Ovary (tissue), 9 donors: ENCODE measurements around the gene MAP4K4. TPM values are rescaled to one million over a fixed set of nuclear protein-coding genes. Genes with fewer than 3 reads are reported as not detected.

ENCODE experiments used
- DNase-seq, 5 donors: peaks; one replicate each; pipeline ENCODE4 v3.0.0-alpha.2; 2019 to 2020
- H3K27ac ChIP-seq, 2 donors: fragments of 200-600 bp; one replicate each; pipeline versions ENCODE4 v1.5.1 to v1.8.0; 2019 to 2022
- H3K27me3 ChIP-seq: fragments of 200-600 bp; one replicate; pipeline ENCODE4 v1.8.0; 2022
- H3K36me3 ChIP-seq: fragments of 200-600 bp; sonication (generic); one replicate; pipeline ENCODE4 v1.5.1; 2019
- H3K4me1 ChIP-seq: one replicate; pipeline ENCODE4 v1.8.1; 2013; ENCODE audit warnings: mild to moderate bottlenecking, moderate library complexity; ENCODE audit not compliant: insufficient read depth
- H3K4me3 ChIP-seq: fragments of 200-600 bp; sonication (generic); one replicate; pipeline ENCODE4 v1.5.1; 2017
- H3K9me3 ChIP-seq, 2 donors: fragments of 200-600 bp in 1 of 2; sonication (generic) in 1 of 2; one replicate each; pipeline versions ENCODE4 v1.5.1 to v1.8.1; 2013 to 2019; ENCODE audit warnings: mild to moderate bottlenecking in 1 of 2, moderate library complexity in 1 of 2
- EP300 ChIP-seq: sonication (generic); formaldehyde crosslinking; IDR thresholded peaks from one replicate; pipeline ENCODE4 v1.6.1; 2017; ENCODE audit warnings: antibody characterized with exemption
- POLR2A ChIP-seq: fragments of 450-650 bp; IDR thresholded peaks from one replicate; pipeline ENCODE4 v1.6.1; 2017; ENCODE audit warnings: antibody characterized with exemption, mild to moderate bottlenecking, moderate library complexity
- WGBS, 3 donors: extraction: QIAGEN DNeasy Blood & Tissue Kit in 1 of 3; methylation state at CpG; one replicate each; pipeline versions ENCODE4 v1.1.5 to v1.1.7; 2013 to 2017; 5-methylcytosine and 5-hydroxymethylcytosine counted together
- intact Hi-C, 4 donors: fragments of 100-400 bp; cut with DNase I; formaldehyde crosslinking; loops; one replicate each; pipeline versions ENCODE4 v1.11.0 to v1.15.1; 2022 to 2023
- polyA plus RNA-seq, 2 donors: library from polyadenylated mRNA; stranded (reverse); fragments of 200-250 nt in 1 of 2; fragments of 350-450 nt in 1 of 2; fragmentation: Illumina TruSeq in 1 of 2; extraction: RNeasy Lipid Tissue Mini Kit (QIAGEN cat#74804) in 1 of 2; gene quantifications; one replicate each; pipeline ENCODE4 v1.2.3, GENCODE V29; 2013 to 2014
- total RNA-seq, 7 donors: library from RNA; depleted of rRNA in 2 of 7; stranded (reverse); fragments of >200 nt in 2 of 7; fragmentation: NEBNext Ultra II Directional in 3 of 7; extraction: Animal tissue kit (Norgen Biotek cat#: 25700) in 3 of 7; gene quantifications; one replicate each; pipeline versions ENCODE4 v1.1.0 to v1.2.4, GENCODE V29; 2016 to 2023
- TF ChIP-seq, protein P1 (sequence below), 3 donors: fragments of 450-650 bp in 2 of 3; fragments of 200-600 bp in 1 of 3; IDR thresholded peaks; one replicate each; pipeline versions ENCODE4 v1.5.1 to v1.8.0; 2016 to 2022; ENCODE audit warnings: antibody characterized with exemption in 3 of 3, mild to moderate bottlenecking in 1 of 3
- donor health status: DM: no; HTN: no; CAD: no; lungs with moderate emphysema.
- donor health status: DM: no; HTN: no; CAD: no.
- donor health status: Bipolar disorder and iron deficiency.
- donor health status: DM: yes; HTN: yes; CAD: no.
- donor health status: DM: no; HTN: no; CAD: no.
- donor health status: DM: yes; HTN: yes; CAD: no.

MAP4K4 gene
- total and polyA plus RNA-seq, 9 donors = 23.9 to 60.9 (median 49.7) TPM

DNA sequence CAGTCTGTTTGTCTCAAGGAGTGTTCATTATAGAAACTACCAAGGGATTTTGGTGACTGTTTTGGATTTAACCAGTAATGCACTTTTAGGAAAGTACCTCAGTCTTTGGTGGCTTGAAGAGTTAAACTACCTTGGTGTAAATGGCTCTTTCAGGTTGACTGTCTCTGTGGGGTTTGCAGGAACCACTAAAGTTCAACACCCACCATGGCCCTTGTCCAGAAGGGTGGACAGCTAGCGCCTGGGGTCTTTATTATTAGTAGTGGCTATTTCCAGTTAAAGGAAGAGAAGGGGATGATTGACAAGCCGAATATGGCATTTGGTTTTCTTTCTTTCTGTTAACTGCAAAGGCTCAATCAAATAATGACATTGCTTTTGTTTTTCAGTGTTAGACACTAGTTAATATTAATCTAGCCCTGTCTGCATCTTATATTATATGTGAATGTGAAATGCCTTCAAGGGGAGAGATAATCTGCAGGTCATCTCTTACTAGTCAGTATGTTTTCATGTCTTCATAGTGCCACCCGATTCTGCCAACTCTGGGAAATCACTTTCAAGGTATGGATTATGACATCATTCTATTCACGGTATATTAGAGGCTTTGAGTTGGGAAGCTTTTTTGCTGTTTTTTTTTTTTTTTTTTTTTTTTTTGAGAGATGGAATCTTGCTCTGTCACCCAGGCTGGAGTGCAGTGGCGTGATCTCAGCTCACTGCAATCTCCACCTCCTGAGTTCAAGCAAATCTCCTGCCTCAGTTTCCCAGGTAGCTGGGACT is 56.4 kb downstream of the MAP4K4 start:
- intact Hi-C loops = no loop called here
- no peak overlapping the region for H3K4me3 ChIP-seq
- H3K36me3 ChIP-seq = no peaks in the 10 kb centered on the region
- 70 to 85% (median 82%) methylated on average over 5 of the region's 5 CpGs for WGBS, 3 donors
- no peaks in the 10 kb centered on the region for H3K27me3 ChIP-seq
- H3K27ac ChIP-seq = no peak overlapping the region
- TF ChIP-seq POLR2A = no peak
- TF ChIP-seq EP300 = no peak
- TF ChIP-seq, protein P1, sequence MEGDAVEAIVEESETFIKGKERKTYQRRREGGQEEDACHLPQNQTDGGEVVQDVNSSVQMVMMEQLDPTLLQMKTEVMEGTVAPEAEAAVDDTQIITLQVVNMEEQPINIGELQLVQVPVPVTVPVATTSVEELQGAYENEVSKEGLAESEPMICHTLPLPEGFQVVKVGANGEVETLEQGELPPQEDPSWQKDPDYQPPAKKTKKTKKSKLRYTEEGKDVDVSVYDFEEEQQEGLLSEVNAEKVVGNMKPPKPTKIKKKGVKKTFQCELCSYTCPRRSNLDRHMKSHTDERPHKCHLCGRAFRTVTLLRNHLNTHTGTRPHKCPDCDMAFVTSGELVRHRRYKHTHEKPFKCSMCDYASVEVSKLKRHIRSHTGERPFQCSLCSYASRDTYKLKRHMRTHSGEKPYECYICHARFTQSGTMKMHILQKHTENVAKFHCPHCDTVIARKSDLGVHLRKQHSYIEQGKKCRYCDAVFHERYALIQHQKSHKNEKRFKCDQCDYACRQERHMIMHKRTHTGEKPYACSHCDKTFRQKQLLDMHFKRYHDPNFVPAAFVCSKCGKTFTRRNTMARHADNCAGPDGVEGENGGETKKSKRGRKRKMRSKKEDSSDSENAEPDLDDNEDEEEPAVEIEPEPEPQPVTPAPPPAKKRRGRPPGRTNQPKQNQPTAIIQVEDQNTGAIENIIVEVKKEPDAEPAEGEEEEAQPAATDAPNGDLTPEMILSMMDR (IDR thresholded peaks at IDR 0.05) = no peak
- H3K4me1 ChIP-seq = peaks cover 19% of the 10 kb centered on the region
- no peaks in the 10 kb centered on the region for H3K9me3 ChIP-seq
- DNase-seq = no peak

DNA sequence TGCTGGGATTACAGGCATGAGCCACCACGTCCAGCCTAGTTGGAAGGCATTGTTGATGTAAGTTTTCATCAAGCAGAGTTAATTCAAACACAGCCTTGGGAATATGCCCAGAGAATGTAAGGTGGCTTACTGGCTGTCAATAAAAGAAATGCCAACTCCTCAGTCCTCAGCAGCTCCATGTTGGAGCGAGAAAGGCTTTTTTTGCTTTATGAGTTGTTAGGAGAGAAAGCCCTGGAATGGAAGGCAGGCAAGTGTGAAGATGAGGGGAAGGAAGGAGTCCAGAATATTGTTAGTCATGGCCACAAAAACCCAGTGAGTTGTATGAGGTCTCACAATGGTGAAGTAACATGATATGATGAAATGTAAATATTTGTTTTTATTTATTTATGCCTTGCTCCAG is 57.1 kb downstream of the MAP4K4 start:
- 86 to 90% (median 89%) methylated on average over 2 of the region's 2 CpGs for WGBS, 3 donors
- intact Hi-C loops = loop anchor here in 1 of 4 donors (5.0 kb wide), 1 partner anchor 242 kb away; no protein-coding TSS in a partner anchor
- H3K9me3 ChIP-seq = no peaks in the 10 kb centered on the region
- no peaks in the 10 kb centered on the region for H3K36me3 ChIP-seq
- no peak overlapping the region for H3K4me3 ChIP-seq
- peaks cover 19% of the 10 kb centered on the region for H3K4me1 ChIP-seq
- no peak overlapping the region for H3K27ac ChIP-seq
- no peak for TF ChIP-seq POLR2A
- TF ChIP-seq EP300 = no peak
- TF ChIP-seq, protein P1 (IDR thresholded peaks at IDR 0.05) = no peak
- H3K27me3 ChIP-seq = no peaks in the 10 kb centered on the region
- no peak for DNase-seq

DNA sequence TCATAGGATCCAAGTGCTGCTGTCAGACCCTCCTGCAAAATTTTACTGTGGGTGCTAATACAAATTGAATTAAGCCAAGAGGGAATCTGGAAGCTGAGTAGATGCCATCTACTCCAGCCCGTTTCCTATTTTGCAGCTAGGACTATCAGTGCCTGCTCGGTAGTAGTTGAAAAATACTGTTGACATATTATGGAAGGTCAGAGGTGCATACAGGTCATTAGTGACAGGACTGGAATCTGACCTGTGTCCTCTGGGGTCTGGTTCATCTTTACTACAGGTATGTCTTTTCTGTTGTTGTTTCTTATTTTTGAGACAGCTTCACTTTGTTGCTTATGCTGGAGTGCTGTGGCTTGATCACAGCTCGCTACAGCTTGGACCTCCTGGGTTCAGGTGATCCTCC is 58.8 kb downstream of the MAP4K4 start:
- Histone ChIP-seq H3K4me3 (no peak overlapping the region), H3K27ac (no peak overlapping the region), H3K27me3 (no peaks in the 10 kb centered on the region), H3K36me3 (no peaks in the 10 kb centered on the region), H3K4me1 (peaks cover 21% of the 10 kb centered on the region), H3K9me3 (no peaks in the 10 kb centered on the region)
- intact Hi-C loops = loop anchor here in 1 of 4 donors (5.0 kb wide), 1 partner anchor 244 kb away; no protein-coding TSS in a partner anchor
- 82 to 94% (median 88%) methylated on average over 3 of the region's 3 CpGs for WGBS, 3 donors
- DNase-seq = no peak
- TF ChIP-seq EP300 = no peak
- TF ChIP-seq POLR2A = no peak
- TF ChIP-seq, protein P1 (IDR thresholded peaks at IDR 0.05) = no peak

DNA sequence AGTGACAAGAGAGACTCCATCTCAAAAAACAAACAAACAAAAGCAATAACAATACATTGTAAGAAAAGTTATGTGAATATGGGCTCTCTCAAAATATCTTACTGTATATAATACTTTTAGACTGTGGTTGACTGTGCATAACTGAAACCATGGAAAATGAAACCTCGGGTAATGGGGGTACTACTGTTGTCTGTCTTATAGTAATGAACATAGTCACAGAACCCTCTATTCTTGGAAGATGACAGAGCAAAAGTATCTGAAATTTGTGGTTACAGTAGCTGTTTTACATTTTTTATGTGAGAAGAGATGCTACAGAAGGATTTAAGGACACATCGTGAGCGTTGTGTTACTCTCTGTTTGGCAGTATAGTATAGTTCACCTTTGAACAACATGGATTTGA is 60.5 kb downstream of the MAP4K4 start:
- no peaks in the 10 kb centered on the region for H3K36me3 ChIP-seq
- no peaks in the 10 kb centered on the region for H3K9me3 ChIP-seq
- intact Hi-C loops = loop anchor here in 1 of 4 donors (5.0 kb wide), 1 partner anchor 246 kb away; no protein-coding TSS in a partner anchor
- no peak overlapping the region for H3K27ac ChIP-seq
- no peak for DNase-seq
- peaks cover 20% of the 10 kb centered on the region for H3K4me1 ChIP-seq
- TF ChIP-seq EP300 (no peak), POLR2A (no peak)
- TF ChIP-seq, protein P1 (IDR thresholded peaks at IDR 0.05) = no peak
- no peaks in the 10 kb centered on the region for H3K27me3 ChIP-seq
- H3K4me3 ChIP-seq = no peak overlapping the region
- 79 to 85% (median 83%) methylated on average over 3 of the region's 3 CpGs for WGBS, 3 donors
